Skin epidermis (tissue), 12 donors: Measurements from ENCODE around the gene CD93.

ENCODE experiments used
- H3K27ac ChIP-seq, 21 experiments: fragments of 200-600 bp; sonication (generic) in 11 of 21; one replicate each; pipeline ENCODE4 v1.5.0; 2020; ENCODE audit warnings: mild to moderate bottlenecking in 3 of 21, inconsistent platforms in 2 of 21, moderate library complexity in 2 of 21
- H3K4me3 ChIP-seq, 7 experiments: fragments of 200-600 bp; sonication (generic) in 2 of 7; one replicate each; pipeline ENCODE4 v1.5.0; 2020; ENCODE audit warnings: inconsistent platforms in 2 of 7, mild to moderate bottlenecking in 2 of 7, moderate library complexity in 1 of 7

CD93 gene, protein sequence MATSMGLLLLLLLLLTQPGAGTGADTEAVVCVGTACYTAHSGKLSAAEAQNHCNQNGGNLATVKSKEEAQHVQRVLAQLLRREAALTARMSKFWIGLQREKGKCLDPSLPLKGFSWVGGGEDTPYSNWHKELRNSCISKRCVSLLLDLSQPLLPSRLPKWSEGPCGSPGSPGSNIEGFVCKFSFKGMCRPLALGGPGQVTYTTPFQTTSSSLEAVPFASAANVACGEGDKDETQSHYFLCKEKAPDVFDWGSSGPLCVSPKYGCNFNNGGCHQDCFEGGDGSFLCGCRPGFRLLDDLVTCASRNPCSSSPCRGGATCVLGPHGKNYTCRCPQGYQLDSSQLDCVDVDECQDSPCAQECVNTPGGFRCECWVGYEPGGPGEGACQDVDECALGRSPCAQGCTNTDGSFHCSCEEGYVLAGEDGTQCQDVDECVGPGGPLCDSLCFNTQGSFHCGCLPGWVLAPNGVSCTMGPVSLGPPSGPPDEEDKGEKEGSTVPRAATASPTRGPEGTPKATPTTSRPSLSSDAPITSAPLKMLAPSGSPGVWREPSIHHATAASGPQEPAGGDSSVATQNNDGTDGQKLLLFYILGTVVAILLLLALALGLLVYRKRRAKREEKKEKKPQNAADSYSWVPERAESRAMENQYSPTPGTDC

DNA sequence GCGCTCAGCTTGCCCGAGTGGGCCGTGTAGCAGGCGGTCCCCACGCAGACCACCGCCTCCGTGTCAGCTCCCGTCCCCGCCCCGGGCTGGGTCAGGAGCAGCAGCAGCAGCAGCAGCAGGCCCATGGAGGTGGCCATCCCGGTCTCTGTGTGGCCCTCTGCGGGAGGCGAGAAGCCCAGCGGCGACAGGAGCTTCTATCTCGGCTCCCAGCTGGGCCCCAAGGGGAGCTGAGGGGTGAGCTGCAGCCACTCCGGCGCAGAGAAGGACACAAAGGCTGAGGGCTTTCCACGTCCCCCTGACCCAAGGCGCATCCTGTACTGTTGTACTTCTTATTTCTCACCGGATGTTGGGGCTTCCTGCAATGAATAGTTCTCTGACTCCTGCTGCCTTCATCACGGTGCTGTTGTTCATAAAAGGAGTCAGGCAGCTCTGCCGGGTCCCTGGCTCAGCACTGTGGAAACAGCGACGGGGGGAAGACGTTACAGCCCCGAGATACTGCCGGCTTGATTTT lies at the start of gene CD93:
CD93 (minus strand) TSS at position 269 of the 511 bp plus-strand sequence; CDS start at position 137, 132 bp downstream.
- Histone ChIP-seq H3K4me3 (peak within 1 kb of the TSS; percentile 15 to 38 (median 27)), H3K27ac (peak within 1 kb of the TSS; percentile 34 to 93 (median 82))

DNA sequence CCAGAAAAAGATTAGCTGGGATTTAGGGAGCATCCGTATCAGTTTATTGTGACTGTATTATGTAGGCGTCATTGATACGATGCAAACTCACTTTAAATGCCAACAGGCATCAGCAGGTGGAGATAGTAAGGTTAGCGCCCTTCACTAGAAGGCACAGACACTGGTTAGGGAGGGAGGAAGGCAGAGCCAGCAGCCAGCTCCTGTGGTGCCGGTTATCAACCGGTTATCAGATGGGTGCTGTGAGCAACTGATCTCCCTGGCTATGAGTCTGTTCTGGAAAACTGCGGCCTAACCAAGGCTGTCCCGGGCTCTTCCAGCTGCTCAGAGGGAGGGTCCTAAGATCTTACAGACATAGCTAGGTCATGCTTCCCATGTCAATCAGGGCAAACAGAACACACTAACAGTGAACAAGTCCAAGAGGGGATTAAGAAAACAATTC lies 47.5 kb upstream of the CD93 start:
- Histone ChIP-seq H3K27ac (peak overlapping the region in 4 of 21 experiments; percentile 15 to 63 (median 40)), H3K4me3 (no peak overlapping the region)

DNA sequence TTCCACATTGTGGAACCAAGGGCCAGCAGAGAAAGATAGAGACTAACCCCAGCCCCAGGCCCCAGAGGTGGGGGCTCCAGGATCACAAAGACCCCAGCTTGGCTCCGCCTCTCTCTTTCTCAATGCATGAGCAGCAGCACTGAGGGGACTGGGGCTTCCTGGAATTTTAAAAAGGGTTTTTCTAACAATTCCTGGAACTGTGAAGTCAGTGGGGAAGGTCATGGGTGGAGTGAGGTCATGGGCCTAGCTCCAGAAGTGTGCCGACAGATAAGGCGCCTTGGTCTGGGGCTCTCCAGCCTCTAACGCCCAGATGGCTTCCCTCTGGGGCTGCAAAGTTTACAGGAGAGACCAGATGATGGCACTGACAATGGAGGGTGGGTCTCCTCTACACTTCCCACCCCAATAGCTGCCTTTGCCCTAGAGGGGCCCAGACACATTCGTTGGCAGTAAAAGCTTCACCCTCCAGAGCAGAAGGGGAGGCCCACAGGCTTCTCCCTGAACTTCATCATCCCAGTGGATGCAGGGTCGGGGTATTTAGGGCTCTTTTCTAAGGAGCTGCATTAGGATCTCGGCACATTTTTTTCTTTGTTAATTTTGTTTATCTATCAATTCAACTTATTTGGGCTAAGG lies 46.9 kb upstream of the CD93 start:
- Histone ChIP-seq H3K4me3 (no peak overlapping the region), H3K27ac (peak overlapping the region in 7 of 21 experiments; percentile 1 to 63 (median 28))

DNA sequence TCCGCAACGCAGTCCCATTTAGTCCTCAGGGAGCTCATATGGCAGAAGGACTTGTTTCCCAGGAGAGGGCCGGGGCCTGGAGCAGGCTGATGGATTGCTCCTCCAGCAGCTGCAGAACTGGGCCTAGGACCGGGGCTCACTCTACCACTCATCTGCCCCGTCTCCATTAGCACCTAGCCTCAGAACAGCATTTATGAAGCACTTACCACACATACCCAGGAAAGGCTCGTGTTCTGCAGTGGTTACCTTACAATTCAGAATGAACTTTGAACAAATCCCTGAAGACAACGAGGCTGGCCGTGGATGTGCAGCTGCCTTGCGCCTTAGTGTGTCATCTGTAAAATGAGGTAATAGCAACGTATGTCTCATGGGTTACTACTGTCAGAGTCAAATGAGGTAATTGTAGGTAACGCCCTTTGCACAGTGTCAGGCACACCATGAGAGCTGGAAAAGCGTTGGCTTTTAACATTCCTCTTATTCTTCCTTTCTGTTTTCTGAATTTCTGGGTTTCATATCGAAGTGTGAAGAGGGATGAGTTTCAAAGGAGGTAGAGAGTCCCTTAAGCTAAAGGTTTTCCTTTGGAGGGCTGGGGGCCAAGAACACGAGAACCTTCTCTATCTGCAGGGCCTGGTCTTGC lies 46.3 kb upstream of the CD93 start:
- H3K4me3 ChIP-seq: no peak overlapping the region
- H3K27ac ChIP-seq: peak overlapping the region in 8 of 21 experiments; percentile 1 to 63 (median 29)

DNA sequence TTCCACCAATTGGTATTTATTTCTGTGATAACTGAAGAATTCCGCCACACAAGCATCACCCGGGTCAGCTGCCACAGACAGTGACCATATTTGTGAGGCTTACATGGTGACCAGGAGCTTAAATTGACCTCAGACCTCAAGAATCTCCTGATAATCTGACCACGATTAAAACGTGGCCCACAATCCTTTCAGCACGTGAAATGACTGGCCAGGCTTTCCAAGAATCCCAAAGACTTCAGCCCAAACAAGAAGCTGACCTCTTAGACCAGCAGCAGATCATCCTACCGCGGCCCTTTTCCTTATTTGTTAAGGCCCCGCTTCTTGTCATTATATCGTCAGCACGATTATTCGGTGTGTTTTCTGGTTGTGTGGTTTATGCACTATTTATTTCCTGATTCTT lies 45.6 kb upstream of the CD93 start:
- Histone ChIP-seq H3K27ac (peak overlapping the region in 1 of 21 experiments; percentile 44), H3K4me3 (no peak overlapping the region)

DNA sequence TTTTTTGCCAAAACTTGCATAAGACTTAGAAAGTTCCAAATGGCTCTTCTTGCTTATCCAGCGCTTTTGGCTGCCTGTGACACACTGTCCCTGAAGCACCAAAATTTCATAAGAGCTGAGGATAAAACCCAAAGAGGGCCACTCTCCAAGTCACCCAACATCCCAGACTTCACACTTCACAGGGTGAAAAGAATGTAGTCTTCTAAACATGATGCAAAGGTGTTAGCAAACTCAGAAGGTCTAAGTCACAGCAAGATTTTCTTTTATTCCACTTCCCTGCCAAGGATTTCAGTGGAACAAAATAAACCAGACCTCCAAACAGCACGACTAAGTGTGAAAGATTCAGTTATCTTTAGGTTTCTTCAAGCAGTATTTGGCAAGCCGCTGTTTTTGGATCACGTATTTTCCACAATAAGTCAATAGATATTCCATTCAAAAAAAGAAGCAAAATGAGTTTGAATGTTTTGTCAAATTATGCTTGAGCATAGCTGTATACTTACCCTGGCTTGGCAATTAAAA lies 44.6 kb upstream of the CD93 start:
- Histone ChIP-seq H3K27ac (peak overlapping the region in 2 of 21 experiments; percentile 40 to 49), H3K4me3 (no peak overlapping the region)

DNA sequence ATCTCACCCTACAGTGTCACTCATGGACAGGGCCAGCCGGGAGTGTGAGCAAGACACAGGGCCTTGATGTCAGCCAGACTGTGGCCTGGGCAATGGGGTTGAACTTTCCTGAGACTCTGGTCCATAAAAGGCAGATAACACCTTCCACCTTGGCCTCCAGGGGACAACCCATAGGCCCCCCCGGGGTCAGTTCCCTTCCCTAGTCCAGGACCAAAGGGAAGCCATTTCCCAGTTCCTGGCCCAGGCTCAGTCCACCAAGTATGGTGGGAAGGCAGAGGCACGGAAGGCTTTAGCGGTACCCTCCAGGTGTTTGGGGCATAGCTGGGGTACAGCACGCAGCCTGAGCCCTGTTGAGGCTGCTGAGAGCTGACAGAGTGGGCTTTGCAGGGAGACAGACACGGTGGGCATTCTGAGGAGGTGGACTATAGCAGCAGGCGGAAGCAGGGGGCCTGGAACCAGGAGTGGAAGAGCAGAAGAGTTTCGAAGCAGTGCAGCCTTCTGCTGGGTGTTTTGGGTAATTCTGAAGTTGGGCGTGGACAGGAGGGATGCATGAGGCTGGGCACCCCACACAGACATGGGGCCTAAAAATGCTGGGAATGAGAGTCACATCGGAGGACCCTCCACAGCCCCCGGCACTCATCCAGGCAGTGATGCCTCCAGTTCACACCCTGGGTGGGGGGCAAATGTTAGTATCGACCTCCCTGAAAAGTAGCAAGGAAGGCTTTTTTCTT lies 43.9 kb upstream of the CD93 start:
- Histone ChIP-seq H3K4me3 (no peak overlapping the region), H3K27ac (peak overlapping the region in 6 of 21 experiments; percentile 27 to 61 (median 44))

DNA sequence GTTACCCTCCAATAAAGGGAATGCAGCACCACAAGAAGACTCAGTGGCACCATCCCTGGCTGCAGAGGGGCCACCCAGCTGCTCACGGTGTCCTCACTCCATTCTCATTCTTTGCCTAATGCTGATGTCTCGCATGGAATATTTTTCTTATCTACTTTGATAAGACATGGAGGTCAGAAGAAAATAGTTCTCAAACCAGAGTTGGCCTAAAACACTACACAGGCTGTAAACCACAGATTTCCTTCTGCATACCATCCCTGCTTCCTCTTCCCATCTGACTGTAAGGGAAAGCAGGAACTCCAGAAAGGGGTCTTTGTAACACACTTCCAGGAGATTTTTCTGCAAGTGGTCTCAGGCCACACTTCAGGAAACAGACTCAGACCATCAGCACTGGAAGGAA lies 43.1 kb upstream of the CD93 start:
- Histone ChIP-seq H3K27ac (peak overlapping the region in 6 of 21 experiments; percentile 6 to 54 (median 24)), H3K4me3 (no peak overlapping the region)

DNA sequence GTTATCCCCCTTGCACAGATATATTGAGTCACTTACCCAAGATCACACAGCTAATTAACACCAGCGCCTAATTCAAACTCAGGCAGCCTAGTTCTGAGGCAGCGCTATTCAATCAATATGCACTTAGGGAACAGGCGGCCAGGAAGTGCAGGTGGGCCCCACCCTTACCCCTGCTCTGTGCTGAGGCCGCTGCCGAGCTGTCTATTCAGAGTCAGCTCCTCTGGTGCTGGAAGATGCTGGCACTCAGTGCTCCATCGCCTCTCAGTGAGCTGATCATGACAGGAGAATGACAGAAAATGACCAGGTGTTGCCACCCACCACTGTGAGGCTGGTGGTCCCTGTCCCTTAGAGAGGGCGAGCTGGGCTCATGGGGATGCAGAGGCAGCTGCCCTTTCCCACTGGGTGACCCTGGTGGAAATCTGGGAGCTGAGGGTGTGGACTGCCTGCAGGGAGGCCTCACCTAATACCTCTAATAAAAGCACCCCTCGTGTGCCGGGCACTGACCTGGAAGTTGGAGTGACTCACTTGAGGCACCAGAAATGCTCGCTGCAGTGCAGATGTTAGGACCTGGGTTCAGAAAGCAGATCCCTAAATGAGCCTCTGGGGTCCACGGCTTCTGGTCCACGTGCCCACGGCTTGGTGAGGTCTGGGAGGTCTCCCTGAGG lies 42.5 kb upstream of the CD93 start:
- Histone ChIP-seq H3K4me3 (no peak overlapping the region), H3K27ac (peak overlapping the region in 6 of 21 experiments; percentile 6 to 53 (median 24))

DNA sequence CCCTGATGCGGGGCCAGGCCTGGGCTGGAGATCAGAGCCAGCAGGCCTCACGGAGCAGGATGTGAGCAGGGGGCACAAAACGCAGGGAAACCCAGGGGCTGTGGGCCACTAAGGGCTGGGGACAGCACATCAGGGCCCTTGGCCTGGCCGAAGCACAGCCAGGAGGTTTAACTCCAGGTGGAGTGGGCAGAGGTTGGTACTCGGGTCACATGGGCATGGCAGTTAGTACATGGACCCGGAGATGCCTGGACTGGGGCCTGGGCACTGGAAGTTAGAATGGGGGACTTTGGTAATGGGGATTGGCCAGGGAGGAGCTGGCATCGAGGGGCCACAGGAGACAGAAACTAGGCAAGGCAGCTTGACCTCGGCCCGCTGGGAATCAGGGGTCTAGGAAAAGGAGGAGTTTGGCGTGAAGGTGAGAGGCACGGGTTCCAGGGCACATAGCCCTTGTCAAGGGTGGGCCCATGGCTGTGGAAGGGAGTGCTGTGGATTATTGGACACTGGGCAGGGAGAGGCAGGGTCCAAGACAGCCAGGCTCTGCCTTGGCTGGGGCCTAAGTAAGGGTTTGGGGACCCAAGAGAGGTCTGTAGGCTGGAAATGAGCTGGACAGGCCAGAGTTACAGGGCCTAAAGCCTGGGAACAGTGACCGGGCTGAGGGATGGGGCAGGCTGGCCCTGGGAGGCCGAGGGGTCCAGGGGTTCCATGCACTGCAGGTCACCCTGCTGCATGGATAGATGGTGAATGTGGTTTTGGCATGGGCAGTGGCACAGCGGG lies 41.6 kb upstream of the CD93 start:
- no peak overlapping the region for H3K4me3 ChIP-seq
- H3K27ac ChIP-seq: peak overlapping the region in 7 of 21 experiments; percentile 4 to 77 (median 56)

DNA sequence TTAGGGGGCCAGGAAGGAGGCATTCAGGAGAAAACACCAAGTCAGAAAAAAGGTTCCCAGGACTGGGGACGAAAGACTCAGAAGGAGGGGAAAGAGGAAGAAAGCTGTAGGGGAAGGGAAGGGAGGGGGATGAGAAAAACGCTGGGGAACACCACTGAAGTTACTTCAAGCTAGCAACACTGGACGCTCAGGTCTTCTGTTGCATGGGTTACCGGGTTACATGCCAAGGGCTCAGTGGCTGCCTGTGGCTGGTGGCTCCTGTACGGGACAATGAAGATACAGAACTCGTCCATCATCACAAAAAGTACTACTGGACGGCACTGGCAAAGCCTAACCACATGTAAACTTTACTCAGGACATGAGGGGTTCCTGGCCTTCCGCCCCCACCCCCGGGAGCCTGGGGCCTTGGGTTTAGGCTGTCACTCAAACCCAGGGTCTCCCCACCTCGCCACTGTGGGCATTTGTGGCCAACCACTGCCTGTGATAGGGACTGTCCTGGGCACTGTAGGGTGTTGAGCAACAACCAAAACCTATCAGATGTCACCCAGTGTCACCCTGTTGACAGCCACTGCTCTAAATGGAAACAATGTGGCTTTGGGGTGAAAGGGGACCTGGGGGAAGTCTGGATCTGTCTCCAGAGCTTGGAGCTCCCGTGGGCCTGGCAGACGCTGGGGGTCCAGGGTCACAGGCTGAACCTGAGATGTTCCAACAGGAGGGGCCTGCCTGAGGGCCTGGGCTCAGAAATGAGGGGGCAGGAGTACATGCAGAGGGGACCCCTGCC lies 40.3 kb upstream of the CD93 start:
- H3K4me3 ChIP-seq: no peak overlapping the region
- H3K27ac ChIP-seq: peak overlapping the region in 17 of 21 experiments; percentile 2 to 77 (median 51)

DNA sequence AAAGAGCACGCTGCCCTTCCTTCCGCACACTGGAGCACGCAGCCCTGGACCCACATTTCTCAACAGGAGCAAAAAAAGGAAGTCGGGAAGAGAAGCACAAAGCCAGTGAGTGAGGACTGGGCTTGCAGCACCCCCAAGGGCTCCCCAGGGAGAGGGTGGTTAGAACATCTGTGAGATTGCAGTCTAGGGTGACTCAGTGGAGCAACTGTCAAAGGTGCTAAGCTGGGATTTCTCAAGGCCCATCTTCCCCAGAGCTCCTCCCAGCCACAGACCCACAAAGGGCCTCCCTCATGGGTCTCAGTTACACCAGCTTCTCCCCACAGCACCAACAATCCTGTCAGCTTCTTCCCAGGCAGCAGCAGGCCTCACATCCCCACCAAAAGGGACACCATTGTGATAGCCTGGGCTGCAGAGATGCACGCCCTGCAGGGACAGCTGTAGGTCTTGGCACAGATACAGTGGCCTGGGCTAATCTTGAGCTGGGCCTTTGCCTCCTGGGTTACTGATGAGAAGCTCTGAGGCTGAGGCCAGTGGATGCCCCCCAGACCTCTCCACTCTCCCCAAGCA lies 39.6 kb upstream of the CD93 start:
- peak overlapping the region in 13 of 21 experiments; percentile 2 to 77 (median 45) for H3K27ac ChIP-seq
- no peak overlapping the region for H3K4me3 ChIP-seq

DNA sequence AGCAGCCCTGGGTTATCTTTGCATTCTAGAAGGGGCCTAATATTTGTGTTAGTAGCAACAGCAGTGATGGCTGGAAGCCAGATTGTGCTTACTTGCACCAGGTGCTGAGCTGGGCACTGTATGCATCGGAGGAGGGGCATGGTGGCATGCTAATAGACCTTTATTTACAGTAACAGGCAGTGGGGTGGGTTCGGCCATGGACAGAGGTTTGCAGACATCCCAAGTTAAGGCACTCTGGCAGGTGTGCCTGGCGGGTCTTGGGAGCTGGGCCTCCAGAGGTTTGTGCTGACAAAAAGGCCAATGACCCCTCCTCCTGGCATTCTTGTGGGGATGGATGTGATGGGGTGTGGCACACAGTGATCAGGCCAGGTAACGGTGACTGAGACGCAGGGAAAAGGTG lies 39.0 kb upstream of the CD93 start:
- H3K4me3 ChIP-seq: no peak overlapping the region
- peak overlapping the region in 5 of 21 experiments; percentile 1 to 77 (median 16) for H3K27ac ChIP-seq

DNA sequence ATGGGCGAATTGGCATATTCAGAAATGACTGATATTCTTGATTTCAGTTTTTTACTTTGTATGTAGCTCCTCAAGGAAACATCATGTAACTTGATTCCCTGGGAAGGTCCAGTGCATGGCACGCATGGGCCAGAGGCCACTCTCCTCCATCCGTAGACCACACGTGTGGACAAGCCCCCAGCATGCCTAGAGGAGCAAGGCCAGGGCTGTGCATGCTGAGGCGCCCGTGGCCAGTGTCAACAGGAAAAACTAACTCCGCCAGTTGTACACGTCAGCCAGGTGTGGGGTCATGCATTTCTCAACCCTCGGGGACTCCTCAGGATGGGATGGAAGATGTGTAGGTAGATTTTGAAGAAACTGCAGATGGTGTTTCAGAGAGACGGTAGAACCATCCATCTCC lies 37.8 kb upstream of the CD93 start:
- H3K4me3 ChIP-seq: no peak overlapping the region
- H3K27ac ChIP-seq: peak overlapping the region in 1 of 21 experiments; percentile 6

DNA sequence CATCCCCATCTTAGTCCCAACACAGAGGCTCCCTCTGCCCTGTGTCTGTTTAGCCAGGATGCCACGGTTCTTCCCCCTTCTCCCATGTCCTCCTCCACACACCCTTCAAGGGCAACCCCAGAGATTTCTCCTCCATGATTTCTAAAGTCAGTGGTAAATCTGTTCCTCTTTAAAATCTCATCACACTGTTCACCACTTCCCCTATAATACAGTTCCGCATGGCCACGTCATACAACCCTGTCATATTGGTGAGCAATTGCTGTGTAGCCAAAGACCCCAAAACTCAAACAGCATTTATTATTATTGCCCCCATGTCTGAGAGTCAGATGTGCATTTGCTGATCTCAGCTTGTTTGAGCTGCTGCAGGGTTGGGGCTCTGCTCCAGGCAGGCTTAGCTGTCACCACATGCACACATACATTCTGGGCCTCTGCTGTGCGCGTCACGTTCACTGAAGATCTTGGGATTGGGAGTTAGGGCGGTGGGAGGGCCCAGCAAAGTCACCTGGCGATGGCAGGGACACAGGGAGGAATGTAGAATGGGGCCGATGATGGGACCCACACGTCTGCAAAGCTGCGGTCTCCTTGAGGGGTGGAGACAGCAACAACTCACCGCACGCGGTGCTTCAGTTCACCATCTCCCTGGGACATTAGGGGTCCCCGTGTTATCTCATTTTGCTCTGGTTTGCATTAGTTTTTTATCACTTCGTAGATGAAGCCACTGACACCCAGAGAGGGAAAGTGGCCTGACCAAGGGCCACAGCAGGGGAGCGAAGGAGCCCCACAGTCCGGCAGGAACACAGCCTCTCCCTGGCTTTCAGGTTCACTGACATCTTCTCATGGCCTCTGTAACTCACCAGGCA lies 36.9 kb upstream of the CD93 start:
- H3K27ac ChIP-seq: peak overlapping the region in 1 of 21 experiments; percentile 34
- H3K4me3 ChIP-seq: no peak overlapping the region
